ENCODE results near the gene FMN2. TPM values are rescaled to one million over a fixed set of nuclear protein-coding genes. Genes with fewer than 3 reads are reported as not detected.

Gene FMN2
- polyA plus RNA-seq, 2 of the 4 experiments (the other 2 are of a cell fraction), result 2.8 to 4.2 TPM

DNA sequence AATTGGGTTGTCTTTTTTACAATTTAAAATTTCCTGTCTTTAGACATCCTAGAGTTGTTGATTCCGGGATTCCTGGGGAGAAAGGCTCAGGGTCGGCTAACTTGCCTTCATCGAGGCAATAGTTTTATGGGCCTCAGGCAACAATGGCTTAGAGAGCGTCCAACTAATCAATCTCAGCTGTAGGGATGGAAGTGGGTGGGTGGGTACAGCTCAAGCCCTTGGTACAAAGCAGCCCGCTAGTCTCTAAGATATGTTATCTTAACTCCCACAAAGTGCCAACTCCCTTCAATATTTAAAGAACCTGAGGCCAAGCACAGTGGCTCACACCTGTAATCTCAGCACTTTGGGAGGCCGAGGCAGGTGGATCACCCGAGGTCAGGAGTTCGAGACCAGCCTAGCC, 6.9 kb upstream of the FMN2 start:
- DNase-seq (ENCODE audit: low read depth in 1 of 2, low spot score in 1 of 2) (no peak), FAIRE-seq (no peak), ATAC-seq (no peak)
- H3K27ac ChIP-seq, result no peak overlapping the region
- POLR2A ChIA-PET, result no interaction called here
- no peak overlapping the region for H3K4me3 ChIP-seq
- H3K4me1 ChIP-seq, result peaks cover 10% of the 10 kb centered on the region; the same call in 2 of the 3 replicates
- 86% methylated on average over 8 of the region's 8 CpGs for WGBS (ENCODE audit: missing lambda C conversion rate)
- H3K4me2 ChIP-seq, result no peak overlapping the region
- CTCF ChIA-PET, result no interaction called here
- no peaks in the 10 kb centered on the region for H3K9me3 ChIP-seq
- no peak for TF ChIP-seq KDM5A (IDR thresholded peaks at IDR 0.05)
- no peak for TF ChIP-seq PBX3 (IDR thresholded peaks at IDR 0.05)
- no peak for TF ChIP-seq ZSCAN20 (CRISPR knock-in tag; IDR thresholded peaks at IDR 0.05)
- no peak for TF ChIP-seq SMC3 (IDR thresholded peaks at IDR 0.05)
- no peak for TF ChIP-seq EHF (CRISPR knock-in tag; IDR thresholded peaks at IDR 0.05)
- no peak for TF ChIP-seq GATA3 (IDR thresholded peaks at IDR 0.05; ENCODE audit: borderline replicate concordance)
- no peak for TF ChIP-seq CHD4 (IDR thresholded peaks at IDR 0.05; ENCODE audit: borderline replicate concordance)
- no peak for TF ChIP-seq NPAS2 (CRISPR knock-in tag; IDR thresholded peaks at IDR 0.05; ENCODE audit: borderline replicate concordance)
- no peak for TF ChIP-seq HOXA7 (CRISPR knock-in tag; IDR thresholded peaks at IDR 0.05)
- TF ChIP-seq HOXB13 (CRISPR knock-in tag; IDR thresholded peaks at IDR 0.05; ENCODE audit: low read depth), result no peak
- no peak for TF ChIP-seq USF2 (IDR thresholded peaks at IDR 0.05)
- no peak for TF ChIP-seq CBX2 (IDR thresholded peaks at IDR 0.05; ENCODE audit: borderline replicate concordance, low read depth)

DNA sequence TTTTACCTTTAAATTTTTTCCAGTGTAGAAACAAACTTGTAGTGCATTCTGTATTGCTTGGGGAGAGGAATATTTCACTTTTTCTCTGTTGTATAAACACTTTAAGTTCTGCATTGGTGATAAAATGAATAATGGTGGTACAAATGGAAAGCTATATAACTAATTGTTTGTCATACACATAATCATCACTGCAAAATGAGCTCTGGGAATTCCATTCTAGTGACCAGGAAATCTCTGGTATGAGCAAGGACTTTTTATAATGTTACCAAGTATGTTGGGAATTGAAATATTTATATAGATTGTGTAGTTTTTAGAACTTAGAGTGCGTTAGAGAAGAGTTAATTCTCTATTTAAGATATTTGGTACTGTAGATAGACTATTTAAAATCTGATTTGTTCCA, 5.0 kb upstream of the FMN2 start:
- ChIA-PET CTCF (no interaction called here), POLR2A (no interaction called here)
- no peak overlapping the region for H3K4me3 ChIP-seq
- no peak overlapping the region for H3K27ac ChIP-seq
- ATAC-seq, result no peak
- TF ChIP-seq ZFP36 (IDR thresholded peaks at IDR 0.05; ENCODE audit: borderline replicate concordance, partially characterized antibody), result no peak
- no peak for TF ChIP-seq GATA3 (IDR thresholded peaks at IDR 0.05; ENCODE audit: borderline replicate concordance)
- no peak for TF ChIP-seq ZNF302 (CRISPR knock-in tag; IDR thresholded peaks at IDR 0.05)
- no peak for TF ChIP-seq ESRRA (IDR thresholded peaks at IDR 0.05; ENCODE audit: borderline replicate concordance, low read length)
- no peak for TF ChIP-seq CBX2 (IDR thresholded peaks at IDR 0.05; ENCODE audit: borderline replicate concordance, low read depth)
- no peak for TF ChIP-seq PBX3 (IDR thresholded peaks at IDR 0.05)
- TF ChIP-seq, protein P1, sequence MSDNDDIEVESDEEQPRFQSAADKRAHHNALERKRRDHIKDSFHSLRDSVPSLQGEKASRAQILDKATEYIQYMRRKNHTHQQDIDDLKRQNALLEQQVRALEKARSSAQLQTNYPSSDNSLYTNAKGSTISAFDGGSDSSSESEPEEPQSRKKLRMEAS (IDR thresholded peaks at IDR 0.05), result no peak
- TF ChIP-seq POLR2AphosphoS2 (conservative IDR thresholded peaks at IDR 0.05; ENCODE audit: low read length), result no peak
- TF ChIP-seq JUN (IDR thresholded peaks at IDR 0.05), result no peak
- no peak for TF ChIP-seq USF2 (IDR thresholded peaks at IDR 0.05)
- no peak for TF ChIP-seq FOSB (CRISPR knock-in tag; IDR thresholded peaks at IDR 0.05)
- TF ChIP-seq, protein P2, sequence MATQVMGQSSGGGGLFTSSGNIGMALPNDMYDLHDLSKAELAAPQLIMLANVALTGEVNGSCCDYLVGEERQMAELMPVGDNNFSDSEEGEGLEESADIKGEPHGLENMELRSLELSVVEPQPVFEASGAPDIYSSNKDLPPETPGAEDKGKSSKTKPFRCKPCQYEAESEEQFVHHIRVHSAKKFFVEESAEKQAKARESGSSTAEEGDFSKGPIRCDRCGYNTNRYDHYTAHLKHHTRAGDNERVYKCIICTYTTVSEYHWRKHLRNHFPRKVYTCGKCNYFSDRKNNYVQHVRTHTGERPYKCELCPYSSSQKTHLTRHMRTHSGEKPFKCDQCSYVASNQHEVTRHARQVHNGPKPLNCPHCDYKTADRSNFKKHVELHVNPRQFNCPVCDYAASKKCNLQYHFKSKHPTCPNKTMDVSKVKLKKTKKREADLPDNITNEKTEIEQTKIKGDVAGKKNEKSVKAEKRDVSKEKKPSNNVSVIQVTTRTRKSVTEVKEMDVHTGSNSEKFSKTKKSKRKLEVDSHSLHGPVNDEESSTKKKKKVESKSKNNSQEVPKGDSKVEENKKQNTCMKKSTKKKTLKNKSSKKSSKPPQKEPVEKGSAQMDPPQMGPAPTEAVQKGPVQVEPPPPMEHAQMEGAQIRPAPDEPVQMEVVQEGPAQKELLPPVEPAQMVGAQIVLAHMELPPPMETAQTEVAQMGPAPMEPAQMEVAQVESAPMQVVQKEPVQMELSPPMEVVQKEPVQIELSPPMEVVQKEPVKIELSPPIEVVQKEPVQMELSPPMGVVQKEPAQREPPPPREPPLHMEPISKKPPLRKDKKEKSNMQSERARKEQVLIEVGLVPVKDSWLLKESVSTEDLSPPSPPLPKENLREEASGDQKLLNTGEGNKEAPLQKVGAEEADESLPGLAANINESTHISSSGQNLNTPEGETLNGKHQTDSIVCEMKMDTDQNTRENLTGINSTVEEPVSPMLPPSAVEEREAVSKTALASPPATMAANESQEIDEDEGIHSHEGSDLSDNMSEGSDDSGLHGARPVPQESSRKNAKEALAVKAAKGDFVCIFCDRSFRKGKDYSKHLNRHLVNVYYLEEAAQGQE (IDR thresholded peaks at IDR 0.05), result no peak
- no peak for TF ChIP-seq RCOR1 (IDR thresholded peaks at IDR 0.05; ENCODE audit: low read depth, low read length)
- no peak for TF ChIP-seq HMGXB4 (CRISPR knock-in tag; IDR thresholded peaks at IDR 0.05; ENCODE audit: borderline replicate concordance)
- no peak for TF ChIP-seq PHF8 (IDR thresholded peaks at IDR 0.05; ENCODE audit: borderline replicate concordance, low read depth)
- TF ChIP-seq TP53 (CRISPR knock-in tag; IDR thresholded peaks at IDR 0.05), result no peak
- TF ChIP-seq, protein P3, sequence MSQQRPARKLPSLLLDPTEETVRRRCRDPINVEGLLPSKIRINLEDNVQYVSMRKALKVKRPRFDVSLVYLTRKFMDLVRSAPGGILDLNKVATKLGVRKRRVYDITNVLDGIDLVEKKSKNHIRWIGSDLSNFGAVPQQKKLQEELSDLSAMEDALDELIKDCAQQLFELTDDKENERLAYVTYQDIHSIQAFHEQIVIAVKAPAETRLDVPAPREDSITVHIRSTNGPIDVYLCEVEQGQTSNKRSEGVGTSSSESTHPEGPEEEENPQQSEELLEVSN (IDR thresholded peaks at IDR 0.05; ENCODE audit: borderline replicate concordance, low read depth), result no peak
- WGBS (ENCODE audit: missing lambda C conversion rate), result 23% methylated on average over 1 of the region's 1 CpG
- peaks cover 10% of the 10 kb centered on the region; the same call in 2 of the 3 replicates for H3K4me1 ChIP-seq
- no peak for FAIRE-seq
- no peaks in the 10 kb centered on the region for H3K9me3 ChIP-seq
- H3K4me2 ChIP-seq, result no peak overlapping the region; the same call in 2 of the 3 replicates
- no peak for DNase-seq (ENCODE audit: low read depth in 1 of 2, low spot score in 1 of 2)
